Stomach smooth muscle (tissue), 2 donors: ENCODE data around the gene CDH23.

Source experiments
- H3K27ac ChIP-seq: one replicate; pipeline ENCODE4 v1.7.0; 2013; ENCODE audit warnings: mild to moderate bottlenecking, low read length, inconsistent platforms
- H3K27me3 ChIP-seq, 2 donors: one replicate each; pipeline ENCODE4 v1.7.0; 2013; ENCODE audit warnings: low read length in 2 of 2; ENCODE audit not compliant: insufficient read depth in 2 of 2, control insufficient read depth in 1 of 2
- H3K36me3 ChIP-seq, 2 donors: one replicate each; pipeline ENCODE4 v1.7.0; 2013; ENCODE audit warnings: low read length in 2 of 2; ENCODE audit not compliant: control insufficient read depth in 2 of 2, insufficient read depth in 2 of 2
- H3K4me1 ChIP-seq: one replicate; pipeline ENCODE4 v1.7.0; 2013; ENCODE audit warnings: low read length; ENCODE audit not compliant: control insufficient read depth, insufficient read depth
- H3K4me3 ChIP-seq, 2 donors: one replicate each; pipeline ENCODE4 v1.7.0; 2013; ENCODE audit warnings: low read length in 2 of 2
- H3K9ac ChIP-seq, 2 donors: one replicate each; pipeline ENCODE4 v1.7.0; 2013; ENCODE audit warnings: low read length in 2 of 2, mild to moderate bottlenecking in 1 of 2
- H3K9me3 ChIP-seq, 2 donors: one replicate each; pipeline ENCODE4 v1.7.0; 2013; ENCODE audit warnings: low read length in 2 of 2; ENCODE audit not compliant: control insufficient read depth in 2 of 2
- donor health status: healthy.
- donor health status: Pancreatic carcinoma.

The CDH23 gene

DNA sequence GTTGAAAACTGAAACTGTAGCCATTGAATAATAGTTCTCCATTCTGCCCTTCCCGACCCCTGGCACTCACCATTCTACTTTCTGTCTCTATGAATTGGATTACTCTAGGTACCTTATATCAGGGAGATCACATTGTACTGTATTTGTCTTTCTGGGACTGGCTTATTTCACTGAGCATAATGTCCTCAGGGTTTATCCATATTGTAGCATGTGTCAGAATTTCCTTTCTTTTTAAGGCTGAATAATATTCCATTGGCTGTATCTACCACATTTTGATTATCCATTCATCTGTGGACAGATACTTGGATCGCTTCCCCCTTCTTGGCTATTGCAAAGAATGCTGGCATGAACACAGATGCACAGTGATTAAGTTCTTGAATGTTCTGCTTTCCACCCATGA is 107.4 kb downstream of the CDH23 start:
- Histone ChIP-seq H3K9me3 (no peaks in the 10 kb centered on the region), H3K9ac (no peak overlapping the region), H3K36me3 (no peaks in the 10 kb centered on the region), H3K4me1 (no peaks in the 10 kb centered on the region), H3K4me3 (no peak overlapping the region), H3K27ac (no peak overlapping the region), H3K27me3 (no peaks in the 10 kb centered on the region)

DNA sequence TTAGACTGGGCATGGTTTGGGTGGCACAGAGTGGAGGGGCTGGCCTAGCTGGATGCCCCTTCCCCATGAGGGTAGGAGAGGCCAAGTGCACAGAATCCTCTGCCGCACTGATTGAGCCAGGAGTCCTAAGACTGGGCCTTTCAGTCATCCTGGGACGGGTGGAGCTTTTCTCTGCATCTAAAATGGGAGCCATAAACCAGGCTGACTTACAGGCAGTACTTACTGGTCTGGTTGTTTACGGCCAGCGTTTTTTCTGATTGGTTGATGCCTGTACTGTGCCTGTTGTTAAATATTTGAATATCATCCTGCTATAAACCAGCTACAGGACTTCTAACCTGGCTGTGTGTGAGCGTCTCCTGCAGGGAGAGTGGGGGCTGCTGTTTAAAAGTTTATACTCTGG is 107.8 kb downstream of the CDH23 start:
- Histone ChIP-seq H3K9me3 (no peaks in the 10 kb centered on the region), H3K4me1 (no peaks in the 10 kb centered on the region), H3K27me3 (no peaks in the 10 kb centered on the region), H3K27ac (no peak overlapping the region), H3K4me3 (no peak overlapping the region), H3K36me3 (no peaks in the 10 kb centered on the region), H3K9ac (no peak overlapping the region)

DNA sequence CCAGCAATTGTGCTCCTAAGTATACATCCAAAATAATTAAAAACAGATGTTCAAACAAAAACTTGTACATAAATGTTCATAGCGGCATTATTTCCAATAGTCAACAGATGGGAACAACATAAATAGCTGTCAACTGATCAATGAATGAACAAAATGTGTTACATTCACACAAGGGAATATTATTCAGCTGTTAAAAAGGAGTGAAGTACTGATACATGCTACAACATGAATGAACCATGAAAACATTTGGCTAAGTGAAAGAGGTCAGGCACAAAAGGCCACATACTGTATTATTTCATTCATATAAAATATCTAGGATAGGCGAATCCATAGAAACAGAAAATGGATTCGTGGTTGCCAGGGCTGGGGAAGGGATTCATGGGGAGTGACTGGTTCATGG is 109.1 kb downstream of the CDH23 start:
- Histone ChIP-seq H3K36me3 (no peaks in the 10 kb centered on the region), H3K4me3 (no peak overlapping the region)

DNA sequence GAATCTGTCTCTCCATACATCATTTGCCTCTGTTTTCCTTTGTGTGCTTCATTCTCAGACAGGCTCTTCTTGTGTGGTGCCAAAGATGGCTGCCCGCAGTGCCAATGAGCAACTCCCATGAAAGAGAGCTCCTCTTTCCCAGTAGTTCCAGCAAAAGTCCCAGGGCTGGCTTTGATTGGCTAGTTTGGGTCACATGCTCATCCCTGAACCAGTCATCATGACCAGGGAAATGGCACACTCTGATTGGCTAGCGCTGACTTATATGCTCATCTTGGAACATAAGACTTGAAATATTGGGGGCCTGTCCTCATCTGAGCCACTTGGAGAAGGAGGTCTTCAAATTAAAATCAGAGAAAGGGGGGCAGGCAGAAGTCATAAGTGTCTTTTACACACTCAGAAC is 112.7 kb downstream of the CDH23 start:
- Histone ChIP-seq H3K4me3 (no peak overlapping the region), H3K9ac (no peak overlapping the region), H3K36me3 (no peaks in the 10 kb centered on the region), H3K4me1 (no peaks in the 10 kb centered on the region), H3K9me3 (no peaks in the 10 kb centered on the region), H3K27me3 (no peaks in the 10 kb centered on the region), H3K27ac (no peak overlapping the region)

More for the DNA sequence above, 109.1 kb downstream of the CDH23 start:
- Histone ChIP-seq H3K27ac (no peak overlapping the region), H3K9ac (no peak overlapping the region), H3K27me3 (no peaks in the 10 kb centered on the region), H3K4me1 (no peaks in the 10 kb centered on the region), H3K9me3 (no peaks in the 10 kb centered on the region)

DNA sequence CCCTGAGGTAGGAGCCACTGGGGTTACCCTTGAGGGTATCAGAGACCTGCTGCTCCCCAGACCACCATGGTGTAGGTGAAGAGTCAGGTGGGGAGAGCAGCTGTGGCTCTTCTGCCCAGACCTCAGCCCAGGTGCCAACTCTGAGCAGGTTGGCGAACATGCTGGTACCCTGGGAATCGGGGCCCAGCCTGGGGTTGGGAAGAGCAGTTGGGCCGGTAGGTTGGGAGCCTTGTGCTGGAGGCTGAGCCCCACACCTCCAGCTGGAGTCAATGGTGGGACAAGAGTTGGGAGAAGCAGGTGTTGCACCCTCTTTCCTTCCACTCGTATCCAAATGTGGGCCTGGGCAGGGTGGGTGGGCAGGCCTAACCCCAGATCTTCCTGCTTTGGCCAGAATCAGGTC is 114.5 kb downstream of the CDH23 start:
- Histone ChIP-seq H3K4me3 (no peak overlapping the region), H3K36me3 (no peaks in the 10 kb centered on the region), H3K9me3 (no peaks in the 10 kb centered on the region), H3K27me3 (no peaks in the 10 kb centered on the region), H3K4me1 (no peaks in the 10 kb centered on the region), H3K9ac (no peak overlapping the region), H3K27ac (no peak overlapping the region)

DNA sequence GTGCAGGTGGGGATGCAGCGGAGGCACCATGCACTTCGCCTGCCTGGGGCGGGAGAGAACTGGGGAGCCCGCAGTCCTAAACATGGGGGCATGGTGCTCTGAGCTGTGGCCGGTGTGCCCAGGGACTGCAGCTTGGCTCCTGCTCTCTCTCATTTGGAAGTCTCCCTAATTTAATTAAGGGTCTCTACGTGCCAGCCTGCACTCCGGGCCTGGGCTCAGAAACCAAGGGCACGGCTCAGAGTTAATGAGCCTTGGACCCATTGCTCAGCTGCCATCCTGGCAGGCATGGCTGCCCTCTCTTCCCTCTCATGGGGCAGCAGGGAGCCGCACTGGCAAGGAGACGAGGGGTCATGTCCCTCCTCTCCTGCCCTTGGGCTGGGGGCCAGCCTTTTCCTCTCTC is 115.6 kb downstream of the CDH23 start:
- H3K27ac ChIP-seq: no peak overlapping the region
- no peaks in the 10 kb centered on the region for H3K27me3 ChIP-seq
- H3K9ac ChIP-seq: no peak overlapping the region
- H3K36me3 ChIP-seq: no peaks in the 10 kb centered on the region
- no peaks in the 10 kb centered on the region for H3K9me3 ChIP-seq
- no peaks in the 10 kb centered on the region for H3K4me1 ChIP-seq
- H3K4me3 ChIP-seq: no peak overlapping the region

DNA sequence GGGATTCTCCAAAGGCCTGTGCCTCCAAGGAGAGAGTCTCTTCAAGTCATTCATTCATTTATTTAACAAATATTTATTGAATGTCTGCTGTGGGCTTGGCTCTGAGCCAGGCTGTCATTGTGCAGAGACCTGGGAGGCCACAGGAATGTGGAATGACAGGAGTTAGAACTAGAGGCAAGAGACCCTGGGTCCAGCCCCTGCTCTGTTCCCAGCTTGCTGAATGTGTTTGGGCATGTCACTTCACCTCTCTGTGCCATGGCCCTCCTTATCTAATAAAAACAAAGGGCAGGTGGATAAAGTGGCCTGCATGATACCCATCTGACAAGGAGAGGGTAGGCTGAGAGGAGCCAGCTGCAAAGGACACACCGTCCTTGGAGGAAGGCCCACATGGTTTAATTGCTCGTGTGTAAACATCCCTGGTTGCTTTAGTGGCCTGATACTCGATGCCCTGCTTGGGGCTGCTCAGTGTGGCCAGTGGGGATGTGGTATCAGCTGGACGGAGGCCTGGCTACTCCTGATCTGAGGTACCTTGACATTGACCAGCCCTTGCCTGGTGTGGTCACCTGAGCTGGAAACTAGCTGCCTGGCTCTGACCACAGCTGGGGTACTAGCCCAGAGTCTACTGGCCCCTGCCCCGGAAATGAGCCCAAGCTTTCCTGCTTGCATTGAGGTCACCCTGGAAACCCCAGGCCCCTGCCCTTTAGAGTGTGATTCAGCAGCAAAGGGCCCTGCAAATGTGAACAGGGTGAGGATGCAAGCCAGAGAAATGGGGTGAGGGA is 116.2 kb downstream of the CDH23 start:
- Histone ChIP-seq H3K36me3 (no peaks in the 10 kb centered on the region), H3K4me3 (no peak overlapping the region), H3K9me3 (no peaks in the 10 kb centered on the region), H3K27ac (no peak overlapping the region), H3K4me1 (no peaks in the 10 kb centered on the region), H3K9ac (no peak overlapping the region), H3K27me3 (no peaks in the 10 kb centered on the region)

DNA sequence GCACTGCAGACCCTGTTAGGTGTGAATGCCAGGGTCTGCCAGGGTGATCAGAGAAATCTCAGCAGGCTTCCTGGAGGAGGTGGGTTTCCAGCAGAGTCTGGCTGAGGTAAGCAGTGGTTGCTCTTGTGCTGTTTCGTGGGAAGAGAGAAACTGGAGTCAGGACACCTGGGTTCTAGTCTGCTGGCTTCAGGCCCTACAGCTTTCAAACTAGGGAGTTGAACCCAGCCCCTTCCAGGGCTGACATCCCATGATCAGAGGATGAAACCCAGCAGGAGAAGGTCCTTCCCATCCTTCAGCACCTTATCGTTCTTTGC is 116.8 kb downstream of the CDH23 start:
- H3K9ac ChIP-seq: no peak overlapping the region
- H3K4me1 ChIP-seq: no peaks in the 10 kb centered on the region
- H3K27me3 ChIP-seq: no peaks in the 10 kb centered on the region
- no peak overlapping the region for H3K4me3 ChIP-seq
- no peak overlapping the region for H3K27ac ChIP-seq
- no peaks in the 10 kb centered on the region for H3K36me3 ChIP-seq
- H3K9me3 ChIP-seq: no peaks in the 10 kb centered on the region

DNA sequence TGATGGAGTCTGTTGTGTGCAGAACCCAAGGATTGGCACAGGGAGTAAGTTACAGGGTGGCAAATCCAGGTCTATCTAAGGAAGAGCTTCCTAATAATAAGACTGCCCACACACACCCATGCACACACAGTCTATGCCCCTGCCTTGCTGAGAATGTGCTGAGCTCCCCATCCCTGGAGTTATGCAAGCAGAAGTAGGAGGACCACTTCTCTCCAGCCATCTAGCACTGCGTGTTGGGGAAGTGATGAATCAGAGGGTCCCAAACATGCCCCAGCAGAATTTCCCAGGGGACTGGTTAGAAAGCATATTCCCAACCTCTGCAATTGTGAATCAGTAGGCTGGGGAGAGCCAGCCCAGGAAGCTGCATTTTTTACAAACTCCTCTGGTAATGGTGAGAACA is 117.2 kb downstream of the CDH23 start:
- H3K27ac ChIP-seq: no peak overlapping the region
- no peaks in the 10 kb centered on the region for H3K9me3 ChIP-seq
- no peaks in the 10 kb centered on the region for H3K36me3 ChIP-seq
- no peaks in the 10 kb centered on the region for H3K27me3 ChIP-seq
- H3K4me3 ChIP-seq: no peak overlapping the region
- H3K4me1 ChIP-seq: no peaks in the 10 kb centered on the region
- no peak overlapping the region for H3K9ac ChIP-seq

DNA sequence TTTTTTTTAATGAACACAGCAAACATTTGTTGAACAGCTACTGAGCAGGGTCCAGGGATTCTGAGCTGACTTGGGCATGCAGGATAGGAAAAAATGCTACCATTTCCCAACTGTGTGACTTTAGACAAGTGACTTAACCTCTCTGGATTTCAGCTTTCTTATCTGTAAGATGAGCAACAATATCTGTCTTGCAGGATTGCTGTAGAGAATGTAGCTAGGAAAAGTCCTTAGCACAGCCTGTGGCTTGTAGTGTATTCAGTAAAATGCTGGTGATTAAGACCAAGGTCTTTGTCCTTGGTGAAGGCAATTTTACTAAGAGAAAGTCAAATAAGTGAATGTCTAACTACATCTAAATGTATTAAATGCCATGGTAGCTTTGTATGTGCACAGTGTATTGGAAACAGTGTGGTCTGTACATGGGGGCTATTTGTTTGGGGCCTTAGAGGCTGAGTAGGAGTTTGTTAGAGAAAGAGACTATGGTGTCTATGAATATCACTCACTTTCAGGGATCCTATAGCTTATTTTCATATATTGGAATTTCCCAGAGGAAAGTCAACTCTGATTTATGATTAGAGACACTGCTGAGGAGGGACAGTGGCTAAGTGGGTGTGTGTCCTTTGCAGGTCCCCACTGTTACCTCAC is 118.9 kb downstream of the CDH23 start:
- Histone ChIP-seq H3K9ac (no peak overlapping the region), H3K36me3 (no peaks in the 10 kb centered on the region), H3K4me3 (no peak overlapping the region), H3K27me3 (no peaks in the 10 kb centered on the region), H3K4me1 (no peaks in the 10 kb centered on the region), H3K27ac (no peak overlapping the region), H3K9me3 (no peaks in the 10 kb centered on the region)

DNA sequence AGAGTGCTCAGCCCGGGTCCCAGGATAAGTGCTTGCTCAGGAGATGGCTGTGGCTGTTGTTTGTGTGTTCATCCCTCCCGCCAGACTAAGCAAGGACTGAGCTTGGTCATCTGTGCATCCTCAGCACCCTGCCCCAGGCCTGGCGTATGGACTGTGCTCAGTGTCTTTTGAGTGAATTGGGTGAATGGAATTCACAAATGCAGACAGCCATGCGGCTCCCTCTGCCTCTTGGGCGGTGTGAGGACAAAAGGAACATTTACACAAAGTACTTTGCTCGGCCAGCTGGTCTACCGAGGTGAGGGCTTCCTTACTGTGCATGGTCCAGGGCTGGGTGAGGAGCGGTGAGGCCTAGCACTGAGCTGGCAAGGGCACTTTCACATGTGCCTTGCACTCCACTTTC is 120.2 kb downstream of the CDH23 start:
- Histone ChIP-seq H3K27me3 (no peaks in the 10 kb centered on the region), H3K4me3 (no peak overlapping the region), H3K4me1 (no peaks in the 10 kb centered on the region), H3K9ac (no peak overlapping the region), H3K36me3 (no peaks in the 10 kb centered on the region), H3K27ac (no peak overlapping the region), H3K9me3 (no peaks in the 10 kb centered on the region)
